GM12891 (cell line): Measurements from ENCODE around the gene USP12.

Experiments
- DNase-seq: peaks from one replicate; pipeline ENCODE4 v3.0.0; 2011; ENCODE audit warnings: low spot score; ENCODE audit not compliant: insufficient read length
- FAIRE-seq: peaks from 2 replicates; lab custom pipeline; 2011; peaks lifted over from hg19 to GRCh38; lab: Jason Lieb, UNC
- PAX5 ChIP-seq: IDR thresholded peaks from 2 replicates; pipeline ENCODE4 v1.6.1; 2011; ENCODE audit warnings: low read length, moderate library complexity, mild to moderate bottlenecking; ENCODE audit not compliant: insufficient read depth, severe bottlenecking
- POLR2A ChIP-seq: IDR thresholded peaks from 2 replicates; pipeline ENCODE4 v1.6.1; 2011; ENCODE audit warnings: low read depth, low read length, control low read depth
- POLR2AphosphoS5 ChIP-seq: IDR thresholded peaks from 2 replicates; pipeline ENCODE4 v1.6.1; 2011; ENCODE audit warnings: low read depth, low read length, control low read depth
- POU2F2 ChIP-seq: IDR thresholded peaks from 2 replicates; pipeline ENCODE4 v1.6.1; 2011; ENCODE audit warnings: low read depth, mild to moderate bottlenecking, control low read depth, low read length, moderate library complexity
- SPI1 ChIP-seq: IDR thresholded peaks from 2 replicates; pipeline ENCODE4 v1.6.1; 2011; ENCODE audit warnings: low read depth, low read length, control low read depth
- TAF1 ChIP-seq: IDR thresholded peaks from 2 replicates; pipeline ENCODE4 v1.6.1; 2011; ENCODE audit warnings: low read depth, low read length, control low read depth

Gene USP12

DNA sequence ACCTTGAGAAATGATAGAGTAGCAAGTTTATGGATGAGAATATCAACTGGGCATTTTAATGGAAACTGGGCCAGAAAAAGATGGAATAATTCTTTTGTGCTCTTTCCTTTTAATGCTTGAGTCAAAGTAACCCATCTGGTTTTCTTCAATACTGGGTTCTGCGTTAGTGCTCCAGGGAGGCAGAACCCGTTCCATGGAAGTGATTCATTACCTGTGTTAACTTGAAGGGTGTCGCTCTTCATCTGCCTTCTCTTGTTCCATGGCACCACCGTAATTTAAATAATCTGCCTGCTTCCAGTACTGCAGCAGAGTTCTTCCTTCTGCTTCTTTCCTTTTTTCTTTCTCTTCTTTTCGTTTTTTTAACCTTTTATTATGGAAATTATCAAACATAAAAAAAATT, 14.7 kb upstream of the USP12 start:
- DNase-seq = no peak
- no peak for TF ChIP-seq POLR2AphosphoS5
- TF ChIP-seq TAF1 = no peak
- no peak for TF ChIP-seq PAX5
- no peak for TF ChIP-seq POU2F2
- no peak for TF ChIP-seq SPI1
- no peak for TF ChIP-seq POLR2A
- no peak for FAIRE-seq

DNA sequence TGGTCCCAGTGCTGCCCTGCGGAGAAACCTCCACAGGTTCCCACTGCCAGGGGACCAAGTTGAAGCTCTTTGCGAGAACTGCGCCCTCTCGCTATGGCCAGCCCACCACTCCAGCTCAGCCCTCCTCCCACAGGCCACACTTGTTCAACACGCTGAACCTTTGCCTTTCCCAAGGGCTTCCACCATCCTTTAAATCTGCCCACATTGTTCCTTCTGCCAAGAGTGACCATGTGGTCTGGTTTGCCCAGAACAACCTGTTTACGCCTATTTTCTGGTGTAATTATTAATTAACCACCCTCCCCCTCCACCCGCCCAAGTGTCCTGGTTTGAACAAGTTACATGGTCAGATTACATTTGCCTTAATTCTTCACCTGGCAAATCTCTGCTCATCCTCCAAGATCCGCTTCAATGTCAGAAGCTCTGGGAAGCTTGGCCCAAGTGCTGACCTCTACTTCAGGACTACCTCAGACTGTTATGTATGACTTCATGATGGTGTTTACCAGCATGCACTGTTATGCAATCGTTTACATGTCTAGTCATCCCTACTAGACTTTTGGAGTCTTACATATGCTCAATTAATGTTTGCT, 12.0 kb upstream of the USP12 start:
- TF ChIP-seq POLR2A = no peak
- no peak for TF ChIP-seq TAF1
- TF ChIP-seq PAX5 = no peak
- no peak for TF ChIP-seq POLR2AphosphoS5
- TF ChIP-seq POU2F2 = no peak
- no peak for TF ChIP-seq SPI1
- no peak for DNase-seq
- FAIRE-seq = no peak

DNA sequence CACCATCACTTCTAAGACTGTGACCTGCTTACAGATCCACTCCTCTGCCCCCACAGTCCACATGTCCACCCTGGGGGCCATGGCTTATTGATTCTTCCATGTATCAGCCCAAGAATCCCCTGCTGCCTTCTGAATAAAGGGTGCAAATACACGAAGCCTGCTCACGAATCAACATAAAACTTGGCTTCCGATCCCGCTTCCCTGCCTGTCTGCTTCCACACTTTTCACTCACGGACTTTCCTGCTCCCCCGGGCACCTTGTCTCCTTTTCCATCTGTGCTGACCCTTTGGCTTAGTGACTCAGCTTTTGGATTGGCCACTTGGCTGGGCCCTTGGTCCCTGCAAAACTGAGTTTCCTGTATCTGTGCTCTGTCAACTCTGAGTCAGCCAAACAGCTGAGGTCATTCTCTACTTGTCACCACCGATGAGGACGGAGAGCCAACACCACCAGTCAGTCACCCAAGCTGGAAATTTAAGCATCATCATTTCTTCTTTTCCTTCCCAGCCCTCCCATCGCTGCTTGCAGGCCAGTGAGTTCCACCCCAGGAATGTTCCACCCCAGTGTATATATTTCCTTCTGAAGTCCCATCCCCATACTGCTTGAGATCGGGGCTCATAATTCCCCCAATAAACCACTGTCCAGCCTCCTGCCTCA, 11.4 kb upstream of the USP12 start:
- TF ChIP-seq SPI1 (no peak), POU2F2 (no peak), POLR2A (no peak), POLR2AphosphoS5 (no peak), TAF1 (no peak), PAX5 (no peak)
- FAIRE-seq = no peak
- no peak for DNase-seq

GRCh38 chr13:27182054-27182453, 10.4 kb upstream of the USP12 start:
- DNase-seq (no peak), FAIRE-seq (no peak)
- TF ChIP-seq POLR2AphosphoS5 (no peak), PAX5 (no peak), TAF1 (no peak), POLR2A (no peak), SPI1 (no peak), POU2F2 (no peak)

GRCh38 chr13:27177852-27178251, 6.2 kb upstream of the USP12 start:
- FAIRE-seq = no peak
- no peak for TF ChIP-seq POLR2AphosphoS5
- TF ChIP-seq SPI1 = peak; percentile 73
- DNase-seq = no peak

DNA sequence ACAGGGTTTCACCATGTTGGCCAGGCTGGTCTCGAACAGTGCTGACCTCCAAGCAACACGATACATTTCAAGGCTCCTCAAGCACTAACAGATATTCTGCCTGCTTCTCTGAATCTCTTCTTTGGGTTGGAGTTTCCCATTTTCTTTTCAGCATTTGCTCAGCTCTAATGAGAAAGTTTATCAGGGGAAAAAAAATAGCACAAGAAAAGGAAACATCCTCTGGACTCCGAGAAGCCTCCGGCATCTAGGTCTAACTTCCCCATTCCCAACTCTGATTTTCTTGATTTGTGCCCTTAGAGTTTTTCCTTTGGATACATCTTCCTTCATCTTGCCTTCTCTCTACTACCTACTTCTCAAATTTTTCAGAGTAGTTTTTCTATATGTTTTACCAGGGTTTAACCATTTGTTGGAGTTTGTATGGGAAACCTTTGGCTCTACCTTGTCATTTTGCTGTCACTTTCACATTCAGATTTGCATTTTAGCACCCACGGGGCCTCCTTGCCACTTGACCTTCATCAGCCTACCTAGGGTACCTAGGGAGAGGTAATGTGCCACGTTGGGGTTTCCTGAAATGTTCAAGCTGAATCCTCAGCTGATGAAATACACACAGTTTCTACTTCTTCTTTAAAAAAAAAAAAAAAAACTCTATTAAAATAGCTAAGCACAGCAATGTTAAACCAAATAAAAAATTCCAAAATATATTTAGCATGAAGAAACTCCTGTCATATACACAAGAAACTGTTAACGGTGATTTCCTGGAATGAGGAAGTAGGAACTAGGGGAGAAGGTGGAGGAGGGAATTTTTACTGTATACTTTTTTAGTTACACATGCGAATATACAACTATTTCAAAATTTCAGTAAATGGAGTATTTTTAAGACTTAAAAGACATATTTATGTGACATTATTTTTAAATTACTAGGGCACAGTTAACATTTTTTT, 5.1 kb upstream of the USP12 start:
- no peak for FAIRE-seq
- TF ChIP-seq SPI1 = no peak
- TF ChIP-seq POLR2AphosphoS5 = no peak
- TF ChIP-seq POU2F2 = no peak
- DNase-seq = no peak

GRCh38 chr13:27174766-27175455, 3.3 kb upstream of the USP12 start:
- peak; percentile 83 for FAIRE-seq
- TF ChIP-seq TAF1 = no peak
- no peak for TF ChIP-seq POLR2AphosphoS5
- TF ChIP-seq POLR2A = no peak
- no peak for TF ChIP-seq PAX5
- no peak for TF ChIP-seq POU2F2
- no peak for TF ChIP-seq SPI1
- no peak for DNase-seq

DNA sequence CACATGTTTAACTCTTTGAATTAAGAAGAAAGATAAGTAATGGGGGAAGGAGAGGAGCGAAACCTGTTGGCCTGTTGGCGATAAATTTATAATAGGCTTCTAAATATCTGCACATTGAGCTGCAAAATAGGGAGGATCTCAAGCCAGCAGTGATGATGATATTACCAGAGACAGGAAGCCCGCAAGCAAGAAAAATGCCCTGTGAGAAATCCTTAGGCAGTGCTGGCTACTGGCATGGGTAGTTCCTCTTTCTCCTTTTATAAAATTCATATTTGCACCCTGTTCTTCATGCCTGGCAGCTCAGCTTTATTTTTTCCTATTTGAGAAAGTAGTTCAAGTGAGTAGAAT, 858 bp upstream of the USP12 start:
- no peak for DNase-seq
- no peak for FAIRE-seq

DNA sequence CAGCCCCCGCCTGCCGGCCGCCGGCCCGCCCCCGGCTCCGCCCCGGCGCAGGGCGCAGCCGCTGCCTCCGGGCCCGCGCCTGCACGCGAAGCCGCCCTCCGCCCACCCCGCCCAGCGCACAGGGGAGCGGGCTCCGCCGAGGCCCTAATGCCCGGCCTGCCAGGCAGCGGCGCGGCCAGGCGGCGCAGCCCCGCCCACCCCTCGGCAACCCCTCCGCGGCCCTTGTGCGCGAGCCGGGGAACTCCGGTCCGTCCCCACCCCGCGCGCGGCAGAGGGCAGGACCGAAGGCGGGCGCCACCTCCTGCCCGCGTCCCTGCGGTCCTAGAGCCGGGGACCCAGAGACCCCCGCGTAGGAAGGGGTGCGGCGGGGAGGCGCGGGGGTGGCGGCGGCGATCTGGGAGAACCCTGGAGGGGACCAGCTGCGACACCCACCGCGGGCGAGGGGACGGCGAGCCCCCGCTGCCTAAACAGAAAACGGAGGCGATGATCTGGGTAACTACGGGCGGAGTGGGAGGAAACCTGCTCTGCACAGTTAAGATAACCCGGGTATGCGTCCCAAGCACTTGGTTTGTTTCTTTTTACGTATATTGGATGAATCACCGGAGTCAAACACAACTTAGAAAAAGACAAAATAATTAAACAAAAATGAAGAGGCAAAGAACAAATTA, 350 bp upstream of the USP12 start:
- TF ChIP-seq TAF1 = no peak
- TF ChIP-seq PAX5 = peak; percentile 58
- peak; percentile 97 for FAIRE-seq
- peak; percentile 78 for DNase-seq

More for the DNA sequence above, 858 bp upstream of the USP12 start:
- TF ChIP-seq POLR2AphosphoS5 = no peak
- peak; percentile 36; the same call in 1 of the 2 replicates for TF ChIP-seq SPI1
